Endodermal cell (in vitro differentiated cells): ENCODE measurements around the gene TSPAN18. TPM values are rescaled to one million over a fixed set of nuclear protein-coding genes. Genes with fewer than 3 reads are reported as not detected.

ENCODE experiments used
- DNase-seq: peaks from one replicate; pipeline ENCODE4 v3.0.0-alpha.2; 2017
- H3K27ac ChIP-seq: 2 replicates; pipeline ENCODE4 v1.5.1; 2013; ENCODE audit warnings: mild to moderate bottlenecking, low read depth, low read length, moderate library complexity
- H3K27me3 ChIP-seq: 2 replicates; pipeline ENCODE4 v1.6.1; 2013; ENCODE audit warnings: mild to moderate bottlenecking, low read length, moderate library complexity; ENCODE audit not compliant: insufficient read depth, control insufficient read depth, poor library complexity, severe bottlenecking
- H3K36me3 ChIP-seq: 2 replicates; pipeline ENCODE4 v1.7.0; 2013; ENCODE audit warnings: mild to moderate bottlenecking, low read length, moderate library complexity; ENCODE audit not compliant: control insufficient read depth, insufficient read depth
- H3K4me1 ChIP-seq: one replicate; pipeline ENCODE4 v1.7.0; 2013; ENCODE audit warnings: low read length; ENCODE audit not compliant: control insufficient read depth, insufficient read depth
- H3K4me3 ChIP-seq: 2 replicates; pipeline ENCODE4 v1.5.1; 2013; ENCODE audit warnings: mild to moderate bottlenecking, low read length, moderate library complexity
- H3K9ac ChIP-seq: 2 replicates; pipeline ENCODE4 v1.6.1; 2013; ENCODE audit warnings: mild to moderate bottlenecking, low read length, moderate library complexity; ENCODE audit not compliant: poor library complexity, severe bottlenecking; ENCODE audit errors: extremely low read depth
- H3K9me3 ChIP-seq: 2 replicates; pipeline ENCODE4 v1.6.1; 2013; ENCODE audit warnings: mild to moderate bottlenecking, low read length, moderate library complexity; ENCODE audit not compliant: control insufficient read depth
- H3K27ac Mint-ChIP-seq: 2 replicates; pipeline ENCODE4 v1.8.0; 2020; ENCODE audit warnings: mixed read lengths
- H3K27me3 Mint-ChIP-seq: 2 replicates; pipeline ENCODE4 v1.8.0; 2021; ENCODE audit warnings: mild to moderate bottlenecking, mixed read lengths; ENCODE audit not compliant: insufficient read depth
- H3K36me3 Mint-ChIP-seq: 2 replicates; pipeline ENCODE4 v1.8.0; 2020; ENCODE audit warnings: low read depth, mixed read lengths
- H3K4me1 Mint-ChIP-seq: 2 replicates; pipeline ENCODE4 v1.8.0; 2020; ENCODE audit warnings: mixed read lengths
- H3K4me3 Mint-ChIP-seq: 2 replicates; pipeline ENCODE4 v1.8.0; 2020; ENCODE audit warnings: mild to moderate bottlenecking, moderate library complexity, mixed read lengths
- H3K9me3 Mint-ChIP-seq: 2 replicates; pipeline ENCODE4 v1.8.0; 2020; ENCODE audit warnings: mild to moderate bottlenecking, mixed read lengths
- CTCF ChIP-seq: fragments of 200-600 bp; sonication (generic); conservative IDR thresholded peaks from 2 replicates; pipeline ENCODE4 v1.5.0; 2021; ENCODE audit warnings: antibody characterized with exemption, mild to moderate bottlenecking
- WGBS, 2 experiments: methylation state at CpG; one replicate each; pipeline versions ENCODE4 v1.1.5 to v1.1.7; 2013; ENCODE audit warnings: missing lambda C conversion rate in 2 of 2, mixed read lengths in 1 of 2; ENCODE audit not compliant: insufficient coverage in 1 of 2, insufficient read length in 1 of 2; 5-methylcytosine and 5-hydroxymethylcytosine counted together
- total RNA-seq, 2 donors: library from RNA; stranded (reverse); fragmentation: NEBNext Ultra II Directional in 1 of 2; extraction: Animal tissue kit (Norgen Biotek cat#: 25700) in 1 of 2; gene quantifications; 2 replicates in 1 of 2; 3 replicates in 1 of 2; pipeline ENCODE4 v1.2.1, GENCODE V29; 2021

The TSPAN18 gene
- total RNA-seq, 2 donors from 2014 or later = 28.0 to 28.7 TPM

DNA sequence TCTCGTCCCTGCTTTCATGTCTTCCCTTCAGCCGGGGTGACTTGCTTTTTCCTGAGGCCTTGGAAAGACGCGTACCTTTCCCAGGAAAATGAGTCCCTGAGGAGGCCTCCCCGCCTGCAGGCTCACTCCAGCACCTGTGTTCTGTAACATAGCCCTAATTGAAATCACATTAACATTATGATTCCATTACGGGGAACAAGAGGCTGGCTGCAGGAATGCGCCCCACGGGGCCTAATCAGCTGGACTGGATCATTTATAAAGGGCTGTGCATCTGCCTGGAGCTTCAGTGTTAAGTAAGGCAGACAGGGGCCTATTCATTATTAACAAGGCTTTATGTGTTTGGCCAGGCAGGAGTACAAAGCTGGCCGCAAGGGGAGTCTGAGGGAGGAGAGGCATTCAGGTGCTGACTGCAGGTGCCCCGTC is 41.9 kb upstream of the TSPAN18 start:
- TF ChIP-seq CTCF = no peak
- 86 to 88% methylated on average over 8 to 10 of the region's 10 CpGs for WGBS, 2 experiments
- H3K9me3 Mint-ChIP-seq = no peaks in the 10 kb centered on the region

GRCh38 chr11:44687388-44687787 is 39.4 kb upstream of the TSPAN18 start:
- Mint-ChIP-seq H3K4me1 (no peaks in the 10 kb centered on the region), H3K9me3 (no peaks in the 10 kb centered on the region), H3K4me3 (no peak overlapping the region), H3K27ac (no peak overlapping the region), H3K36me3 (no peaks in the 10 kb centered on the region), H3K27me3 (peaks cover 7% of the 10 kb centered on the region)
- no peak for TF ChIP-seq CTCF
- Histone ChIP-seq H3K27me3 (no peaks in the 10 kb centered on the region), H3K4me1 (no peaks in the 10 kb centered on the region), H3K9me3 (no peaks in the 10 kb centered on the region), H3K27ac (no peak overlapping the region), H3K36me3 (no peaks in the 10 kb centered on the region), H3K4me3 (no peak overlapping the region), H3K9ac (no peak overlapping the region)
- no peak for DNase-seq
- 89 to 90% methylated on average over 3 to 4 of the region's 4 CpGs for WGBS, 2 experiments

More for the DNA sequence above, 41.9 kb upstream of the TSPAN18 start:
- H3K4me1 ChIP-seq = no peaks in the 10 kb centered on the region
- Mint-ChIP-seq H3K27ac (no peak overlapping the region), H3K4me1 (no peaks in the 10 kb centered on the region), H3K36me3 (no peaks in the 10 kb centered on the region), H3K27me3 (peaks cover 7% of the 10 kb centered on the region), H3K4me3 (no peak overlapping the region)
- H3K27me3 ChIP-seq = no peaks in the 10 kb centered on the region
- no peaks in the 10 kb centered on the region for H3K9me3 ChIP-seq
- no peak for DNase-seq
- no peaks in the 10 kb centered on the region for H3K36me3 ChIP-seq
- no peak overlapping the region for H3K4me3 ChIP-seq
- no peak overlapping the region for H3K9ac ChIP-seq
- H3K27ac ChIP-seq = no peak overlapping the region

GRCh38 chr11:44689265-44689664 is 37.5 kb upstream of the TSPAN18 start:
- TF ChIP-seq CTCF = no peak
- no peak for DNase-seq

More at GRCh38 chr11:44689265-44689664, 37.5 kb upstream of the TSPAN18 start:
- H3K27me3 Mint-ChIP-seq = peaks cover 7% of the 10 kb centered on the region
- no peak overlapping the region for H3K4me3 ChIP-seq
- no peaks in the 10 kb centered on the region for H3K36me3 ChIP-seq
- no peaks in the 10 kb centered on the region for H3K9me3 Mint-ChIP-seq
- H3K4me1 Mint-ChIP-seq = no peaks in the 10 kb centered on the region
- no peak overlapping the region for H3K27ac Mint-ChIP-seq
- H3K36me3 Mint-ChIP-seq = no peaks in the 10 kb centered on the region
- H3K27ac ChIP-seq = no peak overlapping the region
- no peak overlapping the region for H3K9ac ChIP-seq
- 48 to 50% methylated on average over 2 of the region's 2 CpGs for WGBS, 2 experiments
- H3K4me3 Mint-ChIP-seq = no peak overlapping the region
- no peaks in the 10 kb centered on the region for H3K4me1 ChIP-seq
- no peaks in the 10 kb centered on the region for H3K9me3 ChIP-seq
- H3K27me3 ChIP-seq = no peaks in the 10 kb centered on the region
